Cardiac ventricle fibroblast (primary cell): ENCODE data around the gene TULP1. TPM values are rescaled to one million over a fixed set of nuclear protein-coding genes. Genes with fewer than 3 reads are reported as not detected.

ENCODE experiments used
- total RNA-seq: library from RNA; depleted of rRNA; stranded (reverse); fragments of >200 nt; gene quantifications from 2 replicates; pipeline ENCODE4 v1.2.3, GENCODE V29; 2015

Gene TULP1
- not detected in 2 replicates for total RNA-seq

DNA sequence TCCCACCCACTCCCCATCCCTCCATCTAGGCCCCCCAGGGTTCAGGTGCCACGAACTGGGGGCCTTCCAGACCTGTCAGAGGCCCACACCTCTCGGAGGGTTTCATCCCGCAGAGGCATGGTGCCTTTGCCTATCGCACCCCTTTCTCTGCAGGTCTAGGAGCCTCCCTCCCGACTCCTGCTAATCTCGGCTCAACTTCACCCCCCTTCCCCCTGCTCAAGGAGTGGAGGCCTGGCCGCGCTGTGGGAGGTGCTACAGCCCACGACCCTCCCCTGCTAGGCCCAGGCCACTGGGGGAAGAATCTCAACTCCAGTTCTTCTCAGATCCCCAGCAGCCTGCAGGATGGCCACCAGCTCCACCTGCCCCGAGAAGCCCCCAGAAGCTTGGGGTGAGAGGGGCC is at the start of gene TULP1:
Gene TULP1 (minus strand): TSS at position 157 of the 400 bp plus-strand sequence. CDS start 38 bp downstream, at position 119.

DNA sequence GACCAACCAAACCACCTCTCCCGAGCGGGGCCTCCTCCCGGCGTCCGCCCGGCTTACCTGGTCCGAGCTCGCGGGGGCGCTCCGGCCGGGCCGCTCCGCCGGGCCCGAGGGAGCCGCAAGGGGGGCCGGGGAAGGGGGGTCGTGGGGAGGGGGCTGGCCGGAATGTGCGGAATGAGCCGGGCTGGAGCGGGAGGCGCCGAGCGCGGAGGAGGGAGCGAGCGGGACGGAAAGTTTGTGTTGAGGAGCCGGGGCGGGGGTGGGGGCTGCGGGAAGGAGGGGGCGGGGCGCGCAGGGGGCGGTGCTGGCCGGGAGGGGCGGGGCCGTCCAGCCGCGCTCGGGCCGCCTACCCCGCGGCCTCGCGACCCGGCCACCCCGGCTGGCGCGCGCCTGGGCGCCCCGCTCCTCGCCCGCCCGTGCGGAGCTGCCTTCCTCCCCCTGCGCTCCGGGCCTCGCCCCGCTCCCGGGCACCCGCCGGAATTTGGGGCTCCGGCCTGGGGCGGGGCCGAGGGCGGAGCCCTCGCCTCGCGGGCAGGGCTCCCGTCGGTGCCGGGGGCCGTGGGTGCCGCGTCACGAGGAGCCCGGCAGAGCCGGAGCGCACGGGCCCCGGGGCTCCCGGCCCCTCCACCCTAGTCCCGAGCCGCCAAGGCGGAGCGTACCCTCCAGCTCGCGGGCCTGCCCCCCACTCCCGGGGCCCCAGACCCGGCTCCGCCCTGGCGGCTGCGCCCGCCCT is 15.7 kb downstream of the TULP1 start, which contains the start of gene TEAD3:
Gene TEAD3 (minus strand): TSS at position 239 of the 730 bp plus-strand sequence.

DNA sequence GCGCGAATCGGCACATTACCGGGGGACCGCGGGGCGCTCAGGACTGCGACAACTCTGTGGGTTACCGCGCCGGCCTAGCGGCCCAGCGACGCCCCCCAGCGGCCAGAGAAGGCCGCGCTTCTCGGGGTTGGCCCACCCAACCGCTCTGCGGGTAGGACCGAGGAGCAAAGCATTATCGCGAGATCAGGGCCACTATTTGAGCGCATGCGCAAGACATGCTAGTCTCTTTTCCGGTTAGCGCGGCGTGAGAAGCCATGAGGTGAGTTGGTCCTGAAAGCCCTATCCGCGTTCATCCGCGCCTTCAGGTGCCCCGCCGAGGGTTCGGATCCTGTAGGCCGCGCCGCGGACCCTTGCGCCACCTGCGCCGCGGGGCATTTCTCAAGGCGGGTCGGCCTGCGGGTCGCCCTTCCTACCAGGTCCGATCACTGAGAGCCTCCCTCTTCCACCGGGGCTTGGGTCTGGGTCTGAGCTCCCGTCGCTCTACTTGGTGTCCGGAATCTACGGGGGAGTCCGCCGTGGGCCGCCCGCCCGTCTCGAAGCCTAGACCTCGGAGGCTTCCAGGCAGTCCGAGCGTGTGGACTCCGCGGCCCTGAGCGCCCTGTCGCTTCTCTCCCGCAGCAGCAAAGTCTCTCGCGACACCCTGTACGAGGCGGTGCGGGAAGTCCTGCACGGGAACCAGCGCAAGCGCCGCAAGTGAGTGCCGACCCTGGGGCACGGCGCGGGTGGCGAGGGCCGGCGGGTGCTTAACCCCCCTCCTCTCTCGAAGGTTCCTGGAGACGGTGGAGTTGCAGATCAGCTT is 44.3 kb downstream of the TULP1 start, which contains the start of gene RPL10A:
Gene RPL10A (plus strand): TSS at position 221 of the 799 bp plus-strand sequence. CDS start 34 bp downstream, at position 255.

DNA sequence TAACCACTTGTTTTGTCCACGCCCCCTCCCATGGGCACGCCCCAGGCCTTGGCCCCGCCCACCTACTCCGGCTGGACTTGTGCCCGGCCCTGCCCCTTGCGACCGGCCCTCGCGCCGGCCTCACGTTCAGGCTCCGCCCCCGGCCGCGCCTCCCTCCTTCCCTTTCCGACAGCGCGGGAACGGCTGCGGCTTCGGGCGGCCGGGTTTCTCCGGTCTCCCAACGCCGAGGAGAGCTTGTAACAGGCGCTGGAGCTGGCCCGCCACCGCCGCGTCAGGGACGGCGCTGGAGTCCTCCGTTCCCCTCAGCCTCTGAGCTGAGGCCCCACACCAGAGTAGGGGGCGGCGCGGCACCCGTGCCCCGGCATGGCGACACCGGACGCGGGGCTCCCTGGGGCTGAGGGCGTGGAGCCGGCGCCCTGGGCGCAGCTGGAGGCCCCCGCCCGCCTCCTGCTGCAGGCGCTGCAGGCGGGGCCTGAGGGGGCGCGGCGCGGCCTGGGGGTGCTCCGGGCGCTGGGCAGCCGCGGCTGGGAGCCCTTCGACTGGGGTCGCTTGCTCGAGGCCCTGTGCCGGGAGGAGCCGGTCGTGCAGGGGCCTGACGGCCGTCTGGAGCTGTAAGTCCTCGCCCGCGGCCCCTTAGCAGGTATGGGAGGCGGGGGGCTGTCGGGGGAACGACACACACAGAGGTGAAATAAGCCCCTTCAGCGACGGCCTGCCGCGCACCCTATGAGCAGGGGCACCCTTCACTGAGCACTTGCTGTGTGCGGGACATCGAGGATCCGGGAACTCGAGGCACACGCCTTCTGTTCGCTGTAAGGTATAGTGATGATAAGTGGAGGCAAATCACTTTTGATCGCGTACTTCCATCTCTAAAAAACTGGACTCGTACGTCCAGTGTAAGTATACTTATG is 60.3 kb downstream of the TULP1 start, which contains the start of gene FANCE:
Gene FANCE (plus strand): TSS at position 156 of the 908 bp plus-strand sequence. CDS start 208 bp downstream, at position 364.

Other genes with a start within 250 kb of the TULP1 start
- gene DEF6, start 215.1 kb downstream of the TULP1 start, total RNA-seq = 0.44 and 0.50 TPM in 2 replicates
- gene PPARD, start 170.3 kb downstream of the TULP1 start, total RNA-seq = 9.9 and 13.0 TPM in 2 replicates
- 2.3 and 3.1 TPM in 2 replicates for gene FANCE, start 60.6 kb downstream of the TULP1 start, total RNA-seq
- 1,533 and 1,722 TPM in 2 replicates for gene RPL10A, start 44.5 kb downstream of the TULP1 start, total RNA-seq
- gene TEAD3, start 15.8 kb downstream of the TULP1 start, total RNA-seq = 11.6 and 12.7 TPM in 2 replicates
- gene FKBP5, start 176.0 kb upstream of the TULP1 start, total RNA-seq = 224 and 237 TPM in 2 replicates
- 0.15 TPM in 1 of 2 replicates, not detected in the other for gene ARMC12, start 224.1 kb upstream of the TULP1 start, total RNA-seq